K562 (cell line): ENCODE results near the gene PDLIM7. TPM values are rescaled to one million over a fixed set of nuclear protein-coding genes. Genes with fewer than 3 reads are reported as not detected.

ENCODE experiments used
- ATAC-seq: fragments of 200-7000 bp; cut with Tn5 transposase; 3 replicates; pipeline ENCODE4 v1.9.1; 2020; ENCODE audit warnings: moderate library complexity
- BruUV-seq: library from RNA; stranded (reverse); fragments of 400-500 nt; replicated peaks from 2 replicates; lab custom pipeline; 2021; lab: Mats Ljungman, UMichigan
- CTCF ChIA-PET: fragments of 300-600 bp; formaldehyde crosslinking; extraction: SDS; loops from one replicate; lab custom pipeline; 2021; ENCODE audit warnings: low intra/inter-chr PET ratio; lab: Yijun Ruan, JAX
- POLR2A ChIA-PET: fragments of 300-600, 350-650 bp; sonication (Branson Sonifier 250); formaldehyde crosslinking; extraction: SDS; loops from one replicate; lab custom pipeline; 2021; ENCODE audit warnings: antibody characterized with exemption, inconsistent platforms; lab: Yijun Ruan, JAX
- DNase-seq, 4 experiments: peaks; one replicate each; pipeline versions ENCODE4 v3.0.0 to v3.0.0-alpha.2; 2011 to 2018; ENCODE audit warnings: low spot score in 3 of 4, mixed read lengths in 3 of 4; ENCODE audit errors: extremely low read depth in 1 of 4
- FAIRE-seq: peaks from 2 replicates; lab custom pipeline; 2011; peaks lifted over from hg19 to GRCh38; lab: Jason Lieb, UNC
- H2AFZ ChIP-seq: 2 replicates; pipeline ENCODE4 v1.6.0; 2011; ENCODE audit warnings: low read depth, low read length, control low read depth, inconsistent platforms
- H3K27ac ChIP-seq: fragments of 200-600 bp; 3 replicates; pipeline ENCODE4 v1.8.0; 2011; ENCODE audit warnings: low read depth, mild to moderate bottlenecking, control low read depth, inconsistent platforms, low read length, moderate library complexity, mixed read lengths; ENCODE audit errors: extremely low read depth
- H3K27me3 ChIP-seq, 2 experiments: fragments of 300-600 bp in 1 of 2; 2 replicates in 1 of 2; 3 replicates in 1 of 2; pipeline versions ENCODE4 v1.6.0 to v1.8.0; 2011; ENCODE audit warnings: inconsistent platforms in 2 of 2, low read length in 2 of 2, mild to moderate bottlenecking in 1 of 2, mixed read lengths in 1 of 2, moderate library complexity in 1 of 2; ENCODE audit not compliant: control insufficient read depth in 2 of 2, insufficient read depth in 2 of 2
- H3K36me3 ChIP-seq: fragments of 300-600 bp; 3 replicates; pipeline ENCODE4 v1.8.0; 2011; ENCODE audit warnings: mild to moderate bottlenecking, low read length, inconsistent platforms; ENCODE audit not compliant: control insufficient read depth, insufficient read depth
- H3K4me1 ChIP-seq, 2 experiments: fragments of 200-600 bp in 1 of 2; replicated peaks in 1 of 2; 2 replicates in 1 of 2; 3 replicates in 1 of 2; pipeline versions ENCODE4 v1.5.1 to v1.8.0; 2011; ENCODE audit warnings: inconsistent platforms in 2 of 2, low read length in 2 of 2, mild to moderate bottlenecking in 1 of 2, mixed read lengths in 1 of 2, moderate library complexity in 1 of 2; ENCODE audit not compliant: control insufficient read depth in 2 of 2, insufficient read depth in 2 of 2
- H3K4me2 ChIP-seq: 2 replicates; pipeline ENCODE4 v1.6.1; 2011; ENCODE audit warnings: low read length, control low read depth, inconsistent platforms, mixed read lengths; ENCODE audit not compliant: insufficient read depth
- H3K4me3 ChIP-seq: fragments of 200-600 bp; sonication (generic), shearing (Covaris generic); 2 replicates; pipeline ENCODE4 v1.5.1; 2016; ENCODE audit warnings: control low read depth, inconsistent platforms
- H3K79me2 ChIP-seq: fragments of 200-600 bp; 3 replicates; pipeline ENCODE4 v1.8.0; 2011; ENCODE audit warnings: low read length, inconsistent platforms; ENCODE audit not compliant: control insufficient read depth, insufficient read depth
- H3K9ac ChIP-seq, 2 experiments: 2 replicates each; pipeline versions ENCODE4 v1.6.0 to v1.6.1; 2011; ENCODE audit warnings: low read depth in 2 of 2, low read length in 2 of 2, control low read depth in 1 of 2, inconsistent platforms in 1 of 2, mild to moderate bottlenecking in 1 of 2, mixed read lengths in 1 of 2; ENCODE audit not compliant: insufficient read depth in 1 of 2
- H3K9me1 ChIP-seq: one replicate; pipeline ENCODE4 v1.6.0; 2011; ENCODE audit warnings: inconsistent platforms, mild to moderate bottlenecking, low read length, moderate library complexity; ENCODE audit not compliant: control insufficient read depth, insufficient read depth
- H3K9me3 ChIP-seq: replicated peaks from 2 replicates; pipeline ENCODE4 v1.5.1; 2011; ENCODE audit warnings: low read depth, low read length, inconsistent platforms; ENCODE audit not compliant: control insufficient read depth, insufficient read depth
- H4K20me1 ChIP-seq: replicated peaks from 2 replicates; pipeline ENCODE4 v1.6.1; 2011; ENCODE audit warnings: low read length, inconsistent platforms, mixed read lengths; ENCODE audit not compliant: control insufficient read depth, insufficient read depth
- ATF1 ChIP-seq, 2 experiments: fragments of 450-650 bp in 1 of 2; IDR thresholded peaks; 2 replicates each; pipeline ENCODE4 v1.6.1; 2016; ENCODE audit warnings: missing compliant biosample characterization in 1 of 2, missing genetic modification characterization in 1 of 2
- CXXC5 ChIP-seq: fragments of 250-450 bp; sonication (Bioruptor Pico); IDR thresholded peaks from 2 replicates; pipeline ENCODE4 v1.8.0; 2022; ENCODE audit warnings: inconsistent platforms, mild to moderate bottlenecking, moderate library complexity
- HDAC1 ChIP-seq, 2 experiments: fragments of 450-650 bp; IDR thresholded peaks; 2 replicates each; pipeline ENCODE4 v1.6.1; 2016 to 2017; ENCODE audit warnings: inconsistent platforms in 1 of 2, mild to moderate bottlenecking in 1 of 2, moderate library complexity in 1 of 2
- KLF6 ChIP-seq: fragments of 250-450 bp; sonication (Bioruptor Pico); IDR thresholded peaks from 2 replicates; pipeline ENCODE4 v1.4.0; 2020; ENCODE audit warnings: mild to moderate bottlenecking, moderate library complexity, borderline replicate concordance
- POLR2H ChIP-seq: IDR thresholded peaks from 2 replicates; pipeline ENCODE4 v1.6.1; 2016; ENCODE audit warnings: missing genetic modification characterization, low read depth, mild to moderate bottlenecking, control low read depth, missing compliant biosample characterization, moderate library complexity
- PTBP1 ChIP-seq: fragments of 200-400 bp; formaldehyde crosslinking; IDR thresholded peaks from 2 replicates; pipeline ENCODE4 v1.6.1; 2017; ENCODE audit warnings: low read depth, low read length
- RBM14 ChIP-seq: fragments of 200-400 bp; formaldehyde crosslinking; IDR thresholded peaks from 2 replicates; pipeline ENCODE4 v1.6.1; 2018; ENCODE audit warnings: low read depth, mild to moderate bottlenecking, low read length, moderate library complexity, borderline replicate concordance; ENCODE audit not compliant: insufficient read depth
- SRSF9 ChIP-seq: fragments of 200-400 bp; formaldehyde crosslinking; IDR thresholded peaks from 2 replicates; pipeline ENCODE4 v1.6.1; 2017; ENCODE audit warnings: low read depth, low read length, borderline replicate concordance
- STAT5B ChIP-seq: fragments of 250-450 bp; sonication (Bioruptor Pico); IDR thresholded peaks from 2 replicates; pipeline ENCODE4 v1.8.0; 2021; ENCODE audit warnings: mild to moderate bottlenecking, inconsistent platforms
- U2AF2 ChIP-seq: fragments of 200-400 bp; formaldehyde crosslinking; optimal IDR thresholded peaks from 2 replicates; pipeline ENCODE3; 2017; ENCODE audit warnings: low read depth, mild to moderate bottlenecking, low read length
- USF2 ChIP-seq: sonication (generic); formaldehyde crosslinking; IDR thresholded peaks from 2 replicates; pipeline ENCODE4 v1.5.0; 2020; ENCODE audit warnings: missing genetic modification reagents
- ZBTB1 ChIP-seq: sonication (generic); formaldehyde crosslinking; IDR thresholded peaks from 2 replicates; pipeline ENCODE4 v1.8.1; 2023; ENCODE audit warnings: missing genetic modification reagents, low read depth, mild to moderate bottlenecking, borderline replicate concordance
- ZC3H4 ChIP-seq: sonication (generic); formaldehyde crosslinking; IDR thresholded peaks from 2 replicates; pipeline ENCODE4 v1.9.0; 2021; ENCODE audit warnings: missing genetic modification reagents, borderline replicate concordance
- ZEB2 ChIP-seq: fragments of 450-650 bp; IDR thresholded peaks from 2 replicates; pipeline ENCODE4 v1.6.1; 2016
- ZNF584 ChIP-seq: fragments of 200-800 bp; sonication (Bioruptor generic); IDR thresholded peaks from 2 replicates; pipeline ENCODE4 v1.6.1; 2016; ENCODE audit warnings: low read depth, mild to moderate bottlenecking, missing genetic modification characterization, missing compliant biosample characterization
- ZNF655 ChIP-seq: fragments of 250-450 bp; sonication (Bioruptor Pico); IDR thresholded peaks from 2 replicates; pipeline ENCODE4 v1.5.0; 2021
- ZNF780A ChIP-seq: fragments of 250-450 bp; sonication (Bioruptor Pico); IDR thresholded peaks from 2 replicates; pipeline ENCODE4 v1.5.0; 2021; ENCODE audit warnings: mild to moderate bottlenecking
- WGBS: fragments of 100-300 bp; shearing (Covaris generic); methylation state at CpG from one replicate; pipeline ENCODE4 v1.1.6; 2016; ENCODE audit warnings: low coverage, mixed read lengths; ENCODE audit not compliant: insufficient coverage; ENCODE audit errors: missing lambda C conversion rate; 5-methylcytosine and 5-hydroxymethylcytosine counted together
- in situ Hi-C: fragments of 300-500 bp; cut with MboI; formaldehyde crosslinking; loops from 4 replicates; pipeline ENCODE4 v1.15.0; 2018; ENCODE audit warnings: inconsistent platforms, mixed read lengths
- intact Hi-C: fragments of 100-400 bp; cut with micrococcal nuclease; formaldehyde crosslinking; loops from 2 replicates; pipeline ENCODE4 v1.14.2; 2022
- polyA plus RNA-seq, 8 experiments: library from polyadenylated mRNA; depleted of rRNA in 4 of 8; stranded (reverse) in 5 of 8; unstranded in 3 of 8; fragments of >200 nt; fragmentation: Nextera tagmentation in 2 of 8; fragmentation: Illumina TruSeq in 1 of 8; extraction: Ambion mirVana in 2 of 8; extraction: Trizol in 1 of 8; gene quantifications; 2 replicates each; pipeline versions ENCODE4 v1.2.1 to v1.2.3, GENCODE V29; 2011 to 2014; ENCODE audit warnings: inconsistent platforms in 1 of 8, missing spikeins in 1 of 8
- total RNA-seq, 7 experiments: library from RNA; depleted of rRNA in 6 of 7; stranded (reverse); fragments of >200 nt in 6 of 7; fragmentation: Illumina TruSeq in 2 of 7; extraction: Trizol in 2 of 7; gene quantifications; 2 replicates each; pipeline versions ENCODE4 v1.2.1 to v1.2.3, GENCODE V29; 2011 to 2021; ENCODE audit warnings: low replicate concordance in 1 of 7
- TF ChIP-seq, protein P1 (sequence below): fragments of 250-450 bp; sonication (Bioruptor Pico); IDR thresholded peaks from 2 replicates; pipeline ENCODE4 v1.5.0; 2020; ENCODE audit warnings: mild to moderate bottlenecking, borderline replicate concordance

Gene PDLIM7
- total and polyA plus RNA-seq, 9 of the 15 experiments (the other 6 are each of a cell fraction or from before 2014, with no cell fraction given), result 2.1 to 124 (median 32.6) TPM

DNA sequence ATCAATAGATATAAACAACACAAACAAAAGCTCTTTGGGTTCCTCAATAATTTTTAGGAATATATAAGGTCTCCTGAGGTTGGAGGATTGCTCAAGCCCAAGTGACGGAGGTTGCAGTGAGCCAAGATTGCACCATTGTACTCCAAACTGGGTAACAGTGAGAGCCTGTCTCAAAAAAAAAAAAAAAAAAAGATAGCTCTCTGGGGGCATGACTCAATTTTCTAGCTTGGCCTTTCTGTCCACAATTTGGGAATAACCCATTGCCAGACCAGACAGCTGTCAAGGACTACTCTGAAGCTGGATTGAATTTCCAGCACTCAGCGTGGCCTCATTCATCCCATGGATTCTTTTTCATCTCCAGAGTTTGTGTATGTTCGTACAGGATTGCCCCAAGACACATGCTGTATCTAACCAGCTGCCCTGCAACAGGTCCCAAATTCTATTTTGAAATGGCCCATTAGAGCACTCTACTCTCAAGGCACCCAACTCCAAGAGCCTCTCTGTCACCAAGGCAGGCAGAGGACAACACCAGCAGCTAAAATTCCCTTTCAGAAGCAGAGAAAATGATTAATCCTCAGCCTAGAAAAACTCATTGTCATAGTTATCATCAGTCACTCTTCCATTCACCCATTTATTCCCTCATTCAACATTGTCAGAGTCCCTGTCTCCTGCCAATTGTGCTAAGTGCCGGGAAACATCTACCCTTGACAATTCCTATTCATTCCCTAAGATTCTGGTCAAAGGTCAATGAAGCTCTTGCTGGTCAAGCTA lies 48.3 kb upstream of the PDLIM7 start:
- CTCF ChIA-PET, result no interaction called here
- peak overlapping the region; percentile 6; the same call in 1 of the 3 replicates for H3K27ac ChIP-seq
- TF ChIP-seq ZNF780A (no peak), SRSF9 (no peak), ATF1 (CRISPR knock-in tag; IDR thresholded peaks at IDR 0.05) (no peak), ATF1 (tag; IDR thresholded peaks at IDR 0.05) (no peak), USF2 (CRISPR knock-in tag) (no peak), PTBP1 (no peak), ZEB2 (no peak), ZC3H4 (CRISPR knock-in tag) (no peak), ZBTB1 (CRISPR knock-in tag) (no peak), HDAC1 (IDR thresholded peaks at IDR 0.05) (no peak), KLF6 (CRISPR knock-in tag) (no peak), ZNF655 (no peak), POLR2H (tag) (peak; percentile 37; the same call in 1 of the 2 replicates), ZNF584 (no peak), U2AF2 (no peak), CXXC5 (CRISPR knock-in tag) (peak; percentile 32; the same call in 1 of the 2 replicates), RBM14 (no peak), STAT5B (CRISPR knock-in tag) (no peak)
- TF ChIP-seq, protein P1, sequence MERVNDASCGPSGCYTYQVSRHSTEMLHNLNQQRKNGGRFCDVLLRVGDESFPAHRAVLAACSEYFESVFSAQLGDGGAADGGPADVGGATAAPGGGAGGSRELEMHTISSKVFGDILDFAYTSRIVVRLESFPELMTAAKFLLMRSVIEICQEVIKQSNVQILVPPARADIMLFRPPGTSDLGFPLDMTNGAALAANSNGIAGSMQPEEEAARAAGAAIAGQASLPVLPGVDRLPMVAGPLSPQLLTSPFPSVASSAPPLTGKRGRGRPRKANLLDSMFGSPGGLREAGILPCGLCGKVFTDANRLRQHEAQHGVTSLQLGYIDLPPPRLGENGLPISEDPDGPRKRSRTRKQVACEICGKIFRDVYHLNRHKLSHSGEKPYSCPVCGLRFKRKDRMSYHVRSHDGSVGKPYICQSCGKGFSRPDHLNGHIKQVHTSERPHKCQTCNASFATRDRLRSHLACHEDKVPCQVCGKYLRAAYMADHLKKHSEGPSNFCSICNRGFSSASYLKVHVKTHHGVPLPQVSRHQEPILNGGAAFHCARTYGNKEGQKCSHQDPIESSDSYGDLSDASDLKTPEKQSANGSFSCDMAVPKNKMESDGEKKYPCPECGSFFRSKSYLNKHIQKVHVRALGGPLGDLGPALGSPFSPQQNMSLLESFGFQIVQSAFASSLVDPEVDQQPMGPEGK (CRISPR knock-in tag), result no peak

More for the DNA sequence above, 48.3 kb upstream of the PDLIM7 start:
- BruUV-seq, result no TSS peak
- H2AFZ ChIP-seq, result no peak overlapping the region
- POLR2A ChIA-PET, result interaction anchor here (0.6 to 4.3 kb wide), 10 partner anchors 8 to 75 kb away, joined by 3 to 28 read pairs (median 4); partner anchors contain the start of gene FAM193B
- peaks cover 4% of the 10 kb centered on the region; the same call in 1 of the 2 replicates for H4K20me1 ChIP-seq
- no peak for DNase-seq
- intact Hi-C loops (loop anchor here (2.0 kb wide), 1 partner anchor 29 kb away; the partner anchor contains the start of gene DDX41), in situ Hi-C loops (no loop called here)
- no peaks in the 10 kb centered on the region for H3K9me1 ChIP-seq
- no peak overlapping the region for H3K4me3 ChIP-seq
- ATAC-seq, result peak; percentile 64
- H3K4me1 ChIP-seq, result peaks cover 0 to 9% of the 10 kb centered on the region in 2 experiments; a peak in 4 of 5 replicates
- no peak overlapping the region for H3K4me2 ChIP-seq
- H3K9ac ChIP-seq, result peak overlapping the region in 1 of 2 experiments; percentile 10; a peak in 1 of 4 replicates
- FAIRE-seq, result peak; percentile 37
- H3K79me2 ChIP-seq, result peaks cover 49% of the 10 kb centered on the region
- peaks cover 54% of the 10 kb centered on the region; the same call in 2 of the 3 replicates for H3K36me3 ChIP-seq
- H3K27me3 ChIP-seq, result no peaks in the 10 kb centered on the region
- H3K9me3 ChIP-seq, result no peaks in the 10 kb centered on the region
- WGBS, result 63% methylated on average over 4 of the region's 4 CpGs
